Neural cell (in vitro differentiated cells): ENCODE data around the gene DMRT1. TPM values are rescaled to one million over a fixed set of nuclear protein-coding genes. Genes with fewer than 3 reads are reported as not detected.

Experiments used
- H2AFZ ChIP-seq: fragments of 200-600, 300-800 bp; sonication (generic), shearing (Covaris generic); 2 replicates; pipeline ENCODE4 v1.6.0; 2014; ENCODE audit warnings: low read depth, mild to moderate bottlenecking, antibody characterized with exemption, low read length, moderate library complexity
- H3F3A ChIP-seq: fragments of 200-600 bp; shearing (Covaris generic); 2 replicates; pipeline ENCODE4 v1.6.1; 2016; ENCODE audit warnings: mild to moderate bottlenecking, moderate library complexity, mixed read lengths, antibody characterized with exemption, low read length; ENCODE audit not compliant: insufficient read depth, poor library complexity, severe bottlenecking
- H3K27ac ChIP-seq: fragments of 200-600, 300-800 bp; sonication (generic), shearing (Covaris generic); 2 replicates; pipeline ENCODE4 v1.5.1; 2014; ENCODE audit warnings: mild to moderate bottlenecking, low read length, moderate library complexity
- H3K27me3 ChIP-seq: fragments of 300-800, 200-600 bp; sonication (generic), shearing (Covaris generic); 2 replicates; pipeline ENCODE4 v1.6.0; 2014; ENCODE audit warnings: mild to moderate bottlenecking, low read depth, low read length, moderate library complexity; ENCODE audit not compliant: insufficient read depth
- H3K36me3 ChIP-seq: fragments of 300-800, 200-600 bp; sonication (generic), shearing (Covaris generic); 2 replicates; pipeline ENCODE4 v1.5.1; 2014; ENCODE audit warnings: mild to moderate bottlenecking, antibody characterized with exemption, low read length, moderate library complexity; ENCODE audit not compliant: insufficient read depth
- H3K4me2 ChIP-seq: fragments of 300-800, 200-600 bp; sonication (generic), shearing (Covaris generic); 2 replicates; pipeline ENCODE4 v1.6.0; 2014; ENCODE audit warnings: mild to moderate bottlenecking, low read length
- H3K4me3 ChIP-seq: fragments of 300-800, 200-600 bp; sonication (generic), shearing (Covaris generic); 2 replicates; pipeline ENCODE4 v1.5.1; 2014; ENCODE audit warnings: mild to moderate bottlenecking, low read length, moderate library complexity
- H3K79me2 ChIP-seq: fragments of 200-600 bp; shearing (Covaris generic); replicated peaks from 2 replicates; pipeline ENCODE4 v1.6.0; 2014; ENCODE audit warnings: mild to moderate bottlenecking, low read length, moderate library complexity; ENCODE audit not compliant: insufficient read depth
- H3K9ac ChIP-seq: fragments of 300-800, 200-600 bp; sonication (generic), shearing (Covaris generic); 2 replicates; pipeline ENCODE4 v1.6.1; 2016; ENCODE audit warnings: mild to moderate bottlenecking, low read length, mixed read lengths
- H3K9me2 ChIP-seq: fragments of 200-600 bp; shearing (Covaris generic); 2 replicates; pipeline ENCODE4 v1.6.1; 2016; ENCODE audit warnings: mild to moderate bottlenecking, low read length, mixed read lengths; ENCODE audit not compliant: insufficient read depth
- H3K9me3 ChIP-seq: fragments of 200-600, 300-800 bp; sonication (generic), shearing (Covaris generic); 2 replicates; pipeline ENCODE4 v1.6.1; 2016; ENCODE audit warnings: mild to moderate bottlenecking, mixed run types, low read length, moderate library complexity, mixed read lengths
- H4K20me1 ChIP-seq: fragments of 200-600 bp; shearing (Covaris generic); 2 replicates; pipeline ENCODE4 v1.6.1; 2016; ENCODE audit warnings: mild to moderate bottlenecking, mixed run types; ENCODE audit not compliant: insufficient read depth
- CTCF ChIP-seq: fragments of 450-650 bp; IDR thresholded peaks from 2 replicates; pipeline ENCODE4 v1.5.1; 2014; ENCODE audit warnings: antibody characterized with exemption, mild to moderate bottlenecking, moderate library complexity; ENCODE audit not compliant: poor library complexity, severe bottlenecking
- EZH2 ChIP-seq: fragments of 200-600, 300-800 bp; shearing (Covaris generic), sonication (generic); IDR thresholded peaks from 2 replicates; pipeline ENCODE4 v1.6.1; 2014; ENCODE audit warnings: antibody characterized with exemption, low read length, borderline replicate concordance, mild to moderate bottlenecking; ENCODE audit not compliant: insufficient read depth, poor library complexity, severe bottlenecking
- MXI1 ChIP-seq: fragments of 450-650 bp; conservative IDR thresholded peaks from 2 replicates; pipeline ENCODE4 v1.6.1; 2014; ENCODE audit warnings: antibody characterized with exemption, mild to moderate bottlenecking; ENCODE audit not compliant: poor library complexity, severe bottlenecking
- POLR2AphosphoS5 ChIP-seq: IDR thresholded peaks from 2 replicates; pipeline ENCODE4 v1.6.1; 2012
- RAD21 ChIP-seq: fragments of 450-650 bp; conservative IDR thresholded peaks from 2 replicates; pipeline ENCODE4 v1.6.1; 2014; ENCODE audit warnings: antibody characterized with exemption, mild to moderate bottlenecking, moderate library complexity
- SMC3 ChIP-seq: fragments of 450-650 bp; conservative IDR thresholded peaks from 2 replicates; pipeline ENCODE4 v1.6.1; 2014; ENCODE audit warnings: antibody characterized with exemption, mild to moderate bottlenecking, moderate library complexity; ENCODE audit not compliant: poor library complexity
- TAF1 ChIP-seq: IDR thresholded peaks from 2 replicates; pipeline ENCODE4 v1.6.1; 2012; ENCODE audit warnings: low read depth
- polyA plus RNA-seq: library from polyadenylated mRNA; depleted of rRNA; stranded (reverse); fragments of >200 nt; gene quantifications from 2 replicates; pipeline ENCODE4 v1.2.3, GENCODE V29; 2014

DMRT1 gene
- polyA plus RNA-seq, 1 donor from 2014 or later: 0.26 TPM

DNA sequence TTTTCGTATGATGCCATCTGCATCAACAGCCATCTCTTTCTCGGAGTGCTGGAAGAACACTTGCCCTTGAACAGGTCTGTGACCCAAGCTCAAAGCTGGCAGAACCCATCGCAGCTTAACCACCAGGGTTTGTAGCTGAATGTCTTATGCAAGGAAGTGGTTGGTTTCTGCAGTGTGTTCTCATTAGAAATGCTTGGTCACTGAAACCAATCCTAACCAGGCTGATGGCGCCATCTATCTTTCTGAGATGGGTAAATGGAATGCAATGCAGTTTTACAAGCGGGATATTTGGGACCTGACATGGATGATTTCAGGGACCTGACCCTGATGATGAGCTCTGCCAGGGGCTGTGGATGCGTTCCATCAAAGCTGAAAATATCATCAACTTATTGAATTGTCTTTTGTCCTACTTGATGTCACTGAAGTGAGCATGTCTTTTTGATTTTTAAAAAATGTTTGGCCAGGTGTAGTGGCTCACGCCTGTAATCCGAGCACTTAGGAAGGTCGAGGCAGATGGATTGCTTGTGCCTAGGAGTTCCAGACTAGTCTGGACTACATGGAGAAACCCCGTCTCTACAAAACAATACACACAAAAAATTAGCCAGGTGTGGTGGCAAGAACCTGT lies 163.7 kb downstream of the DMRT1 start:
- Histone ChIP-seq H3K9ac (no peak overlapping the region), H3K36me3 (no peaks in the 10 kb centered on the region), H3F3A (no peaks in the 10 kb centered on the region), H3K4me2 (no peak overlapping the region), H4K20me1 (no peaks in the 10 kb centered on the region), H2AFZ (no peak overlapping the region), H3K4me3 (no peak overlapping the region), H3K9me3 (no peaks in the 10 kb centered on the region), H3K27ac (no peak overlapping the region), H3K9me2 (no peaks in the 10 kb centered on the region), H3K79me2 (no peaks in the 10 kb centered on the region), H3K27me3 (no peaks in the 10 kb centered on the region)
- no peak for TF ChIP-seq POLR2AphosphoS5
- TF ChIP-seq CTCF: peak; percentile 88
- no peak for TF ChIP-seq MXI1
- peak; percentile 88 for TF ChIP-seq RAD21
- TF ChIP-seq SMC3: peak; percentile 85

DNA sequence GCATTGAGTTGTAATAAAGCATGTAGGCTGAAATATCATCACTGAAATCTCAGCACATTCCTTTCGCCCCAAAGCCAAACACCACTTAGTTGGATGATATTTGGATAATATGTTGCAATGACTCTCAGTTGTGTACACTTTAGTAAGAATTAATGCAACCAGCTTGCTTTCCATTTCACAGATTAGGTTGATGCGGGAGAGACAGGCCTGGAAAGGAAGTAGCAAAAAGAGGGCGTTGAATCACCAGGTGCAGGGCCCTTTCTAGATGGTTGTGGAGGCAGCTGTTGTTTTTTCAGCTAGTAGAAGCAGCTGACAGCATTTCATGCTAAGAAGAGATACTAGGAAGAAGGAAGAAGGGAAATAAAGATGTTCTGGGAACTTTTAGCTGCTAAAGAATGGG lies 165.8 kb downstream of the DMRT1 start:
- H4K20me1 ChIP-seq: no peaks in the 10 kb centered on the region
- TF ChIP-seq MXI1 (no peak), EZH2 (no peak), RAD21 (no peak)
- H3K4me3 ChIP-seq: no peak overlapping the region
- H3K9me3 ChIP-seq: no peaks in the 10 kb centered on the region
- no peak overlapping the region for H3K27ac ChIP-seq
- H3F3A ChIP-seq: no peaks in the 10 kb centered on the region
- no peaks in the 10 kb centered on the region for H3K9me2 ChIP-seq
- H2AFZ ChIP-seq: no peak overlapping the region
- no peaks in the 10 kb centered on the region for H3K36me3 ChIP-seq
- no peak overlapping the region for H3K4me2 ChIP-seq
- no peak overlapping the region for H3K9ac ChIP-seq
- H3K79me2 ChIP-seq: no peaks in the 10 kb centered on the region
- H3K27me3 ChIP-seq: no peaks in the 10 kb centered on the region

DNA sequence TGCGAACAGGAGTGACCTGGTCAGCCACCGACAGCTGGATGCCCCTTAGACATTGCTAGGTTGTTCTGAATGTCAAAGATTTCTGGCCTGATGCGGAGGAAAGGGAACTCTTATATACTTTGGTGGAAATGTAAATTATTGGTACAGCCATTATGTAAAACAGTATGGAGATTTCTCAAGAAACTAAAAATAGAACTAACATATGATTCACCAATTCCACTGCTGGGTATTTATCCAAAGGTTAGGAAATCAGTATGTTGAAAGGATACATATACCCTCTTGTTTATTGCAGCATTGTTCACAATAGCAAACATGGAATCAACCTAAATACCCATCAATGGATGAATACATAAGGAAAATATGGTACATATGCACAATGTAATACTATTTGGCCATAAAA lies 166.7 kb downstream of the DMRT1 start:
- Histone ChIP-seq H3K27me3 (no peaks in the 10 kb centered on the region), H3K79me2 (no peaks in the 10 kb centered on the region), H3K9me2 (no peaks in the 10 kb centered on the region), H3K4me3 (no peak overlapping the region), H3K27ac (no peak overlapping the region), H3K4me2 (no peak overlapping the region), H2AFZ (no peak overlapping the region), H4K20me1 (no peaks in the 10 kb centered on the region), H3K9ac (no peak overlapping the region), H3K9me3 (no peaks in the 10 kb centered on the region), H3F3A (no peaks in the 10 kb centered on the region), H3K36me3 (no peaks in the 10 kb centered on the region)
- TF ChIP-seq SMC3 (no peak), RAD21 (no peak), TAF1 (no peak), EZH2 (no peak), CTCF (no peak), MXI1 (no peak), POLR2AphosphoS5 (no peak)
